WTC11 (cell line): ENCODE data around the gene ELOVL6. TPM values are rescaled to one million over a fixed set of nuclear protein-coding genes. Genes with fewer than 3 reads are reported as not detected.

Experiments used
- ATAC-seq: fragments of 200-7000 bp; cut with Tn5 transposase; 2 replicates; pipeline ENCODE4 v1.10.0; 2021; ENCODE audit warnings: mild to moderate bottlenecking, moderate library complexity
- CTCF ChIA-PET: fragments of 300-600 bp; sonication (Branson Sonifier 250); formaldehyde crosslinking; loops from one replicate; lab custom pipeline; 2021; ENCODE audit warnings: antibody characterized with exemption; lab: Charles Lee
- POLR2A ChIA-PET: fragments of 350-600 bp; sonication (Branson Sonifier 250); formaldehyde crosslinking; loops from one replicate; lab custom pipeline; 2021; ENCODE audit warnings: antibody characterized with exemption; lab: Charles Lee
- DNase-seq: peaks from one replicate; pipeline ENCODE4 v3.0.0; 2021; ENCODE audit warnings: low spot score
- H3K27ac Mint-ChIP-seq: 2 replicates; pipeline ENCODE4 v1.8.0; 2021; ENCODE audit warnings: mixed read lengths
- H3K27me3 Mint-ChIP-seq: 2 replicates; pipeline ENCODE4 v1.8.0; 2021; ENCODE audit warnings: low read depth, mild to moderate bottlenecking, moderate library complexity, mixed read lengths
- H3K36me3 Mint-ChIP-seq: 2 replicates; pipeline ENCODE4 v1.8.0; 2021; ENCODE audit warnings: mixed read lengths
- H3K4me1 Mint-ChIP-seq: 2 replicates; pipeline ENCODE4 v1.8.0; 2022; ENCODE audit warnings: mixed read lengths
- H3K4me3 Mint-ChIP-seq: 2 replicates; pipeline ENCODE4 v1.8.0; 2021; ENCODE audit warnings: mild to moderate bottlenecking, moderate library complexity, mixed read lengths
- H3K9me3 Mint-ChIP-seq: 2 replicates; pipeline ENCODE4 v1.8.0; 2021; ENCODE audit warnings: mixed read lengths
- CREM ChIP-seq: sonication (generic); formaldehyde crosslinking; IDR thresholded peaks from 2 replicates; pipeline ENCODE4 v1.8.1; 2022; ENCODE audit warnings: mild to moderate bottlenecking, missing genetic modification reagents, moderate library complexity
- ELF4 ChIP-seq: sonication (generic); formaldehyde crosslinking; IDR thresholded peaks from 2 replicates; pipeline ENCODE4 v1.8.1; 2022; ENCODE audit warnings: low read depth, mild to moderate bottlenecking, moderate library complexity, missing genetic modification reagents
- EMX1 ChIP-seq: fragments of 250-450 bp; sonication (Bioruptor Pico); IDR thresholded peaks from 2 replicates; pipeline ENCODE4 v1.8.0; 2021; ENCODE audit warnings: mild to moderate bottlenecking
- ERG ChIP-seq: fragments of 250-450 bp; sonication (Bioruptor Pico); IDR thresholded peaks from 2 replicates; pipeline ENCODE4 v1.8.0; 2021; ENCODE audit warnings: mild to moderate bottlenecking
- ETV6 ChIP-seq: sonication (generic); formaldehyde crosslinking; IDR thresholded peaks from 2 replicates; pipeline ENCODE4 v1.8.1; 2022; ENCODE audit warnings: mild to moderate bottlenecking, missing genetic modification reagents
- GTF2I ChIP-seq: fragments of 250-450 bp; sonication (Bioruptor Pico); conservative IDR thresholded peaks from 2 replicates; pipeline ENCODE4 v1.4.0; 2021; ENCODE audit warnings: mild to moderate bottlenecking
- KAT7 ChIP-seq: sonication (generic); formaldehyde crosslinking; IDR thresholded peaks from 2 replicates; pipeline ENCODE4 v1.8.1; 2023; ENCODE audit warnings: missing genetic modification reagents, mild to moderate bottlenecking, borderline replicate concordance
- MXD4 ChIP-seq: fragments of 250-450 bp; sonication (Bioruptor Pico); IDR thresholded peaks from 2 replicates; pipeline ENCODE4 v1.8.0; 2021; ENCODE audit warnings: mild to moderate bottlenecking, moderate library complexity, borderline replicate concordance
- NFYB ChIP-seq: sonication (generic); formaldehyde crosslinking; conservative IDR thresholded peaks from 2 replicates; pipeline ENCODE4 v1.8.0; 2022; ENCODE audit warnings: low read depth, missing genetic modification reagents
- NR1H2 ChIP-seq: sonication (generic); formaldehyde crosslinking; IDR thresholded peaks from 2 replicates; pipeline ENCODE4 v1.9.0; 2021; ENCODE audit warnings: mild to moderate bottlenecking, moderate library complexity, missing genetic modification reagents
- SMAD4 ChIP-seq: sonication (generic); formaldehyde crosslinking; IDR thresholded peaks from 2 replicates; pipeline ENCODE4 v1.8.0; 2022; ENCODE audit warnings: mild to moderate bottlenecking, missing genetic modification reagents
- SOX15 ChIP-seq: fragments of 250-450 bp; sonication (Bioruptor Pico); IDR thresholded peaks from 2 replicates; pipeline ENCODE4 v1.9.0; 2021; ENCODE audit warnings: mild to moderate bottlenecking
- TP53 ChIP-seq: sonication (generic); formaldehyde crosslinking; IDR thresholded peaks from 2 replicates; pipeline ENCODE4 v1.8.1; 2023; ENCODE audit warnings: mild to moderate bottlenecking, missing genetic modification reagents
- ZNF423 ChIP-seq: fragments of 250-450 bp; sonication (Bioruptor Pico); IDR thresholded peaks from 2 replicates; pipeline ENCODE4 v2.1.2; 2022; ENCODE audit warnings: mild to moderate bottlenecking, moderate library complexity
- ZNF425 ChIP-seq: fragments of 250-450 bp; sonication (Bioruptor Pico); conservative IDR thresholded peaks from 2 replicates; pipeline ENCODE4 v1.9.0; 2021; ENCODE audit warnings: mild to moderate bottlenecking
- ZNF671 ChIP-seq: fragments of 250-450 bp; sonication (Bioruptor Pico); IDR thresholded peaks from 2 replicates; pipeline ENCODE4 v1.8.0; 2021; ENCODE audit warnings: mild to moderate bottlenecking
- total RNA-seq: library from RNA; stranded (reverse); gene quantifications from 3 replicates; pipeline ENCODE4 v1.2.3, GENCODE V29; 2021
- TF ChIP-seq, protein P1 (sequence below): fragments of 200-600 bp; IDR thresholded peaks from 2 replicates; pipeline ENCODE4 v1.8.0; 2022; ENCODE audit warnings: antibody characterized with exemption
- TF ChIP-seq, protein P2 (sequence below): sonication (generic); formaldehyde crosslinking; IDR thresholded peaks from 2 replicates; pipeline ENCODE4 v1.8.1; 2022; ENCODE audit warnings: low read depth, mild to moderate bottlenecking, moderate library complexity, missing genetic modification reagents, borderline replicate concordance
- TF ChIP-seq, protein P3 (sequence below): sonication (generic); formaldehyde crosslinking; conservative IDR thresholded peaks from 2 replicates; pipeline ENCODE4 v1.8.1; 2023; ENCODE audit warnings: mild to moderate bottlenecking, low read depth, missing genetic modification reagents, moderate library complexity
- TF ChIP-seq, protein P4 (sequence below): fragments of 250-450 bp; sonication (Bioruptor Pico); IDR thresholded peaks from 2 replicates; pipeline ENCODE4 v1.9.0; 2021; ENCODE audit warnings: moderate library complexity, mild to moderate bottlenecking, inconsistent platforms, borderline replicate concordance

ELOVL6 gene
- total RNA-seq, 1 experiment from 2014 or later = 87.4 TPM

- TF ChIP-seq MXD4 (CRISPR knock-in tag) (no peak), ETV6 (CRISPR knock-in tag) (no peak), KAT7 (CRISPR knock-in tag) (no peak), EMX1 (CRISPR knock-in tag) (no peak)
- TF ChIP-seq, all 79 proteins: peak for 0
Measured at GRCh38 chr4:110055158-110055768, 143.2 kb downstream of the ELOVL6 start (continued).

GRCh38 chr4:110049951-110050925 is 148.2 kb downstream of the ELOVL6 start:
- ChIA-PET CTCF (interaction anchor here (0.6 to 1.9 kb wide), 14 partner anchors 9 to 292 kb away, joined by 3 to 5 read pairs (median 4); partner anchors contain the start of gene ELOVL6), POLR2A (no interaction called here)
- DNase-seq = peak; percentile 59
- no peaks in the 10 kb centered on the region for H3K9me3 Mint-ChIP-seq
- peak; percentile 69 for ATAC-seq
- peaks cover 28% of the 10 kb centered on the region for H3K36me3 Mint-ChIP-seq
- no peak overlapping the region for H3K4me3 Mint-ChIP-seq
- TF ChIP-seq SMAD4 = no peak
- TF ChIP-seq, protein P1, sequence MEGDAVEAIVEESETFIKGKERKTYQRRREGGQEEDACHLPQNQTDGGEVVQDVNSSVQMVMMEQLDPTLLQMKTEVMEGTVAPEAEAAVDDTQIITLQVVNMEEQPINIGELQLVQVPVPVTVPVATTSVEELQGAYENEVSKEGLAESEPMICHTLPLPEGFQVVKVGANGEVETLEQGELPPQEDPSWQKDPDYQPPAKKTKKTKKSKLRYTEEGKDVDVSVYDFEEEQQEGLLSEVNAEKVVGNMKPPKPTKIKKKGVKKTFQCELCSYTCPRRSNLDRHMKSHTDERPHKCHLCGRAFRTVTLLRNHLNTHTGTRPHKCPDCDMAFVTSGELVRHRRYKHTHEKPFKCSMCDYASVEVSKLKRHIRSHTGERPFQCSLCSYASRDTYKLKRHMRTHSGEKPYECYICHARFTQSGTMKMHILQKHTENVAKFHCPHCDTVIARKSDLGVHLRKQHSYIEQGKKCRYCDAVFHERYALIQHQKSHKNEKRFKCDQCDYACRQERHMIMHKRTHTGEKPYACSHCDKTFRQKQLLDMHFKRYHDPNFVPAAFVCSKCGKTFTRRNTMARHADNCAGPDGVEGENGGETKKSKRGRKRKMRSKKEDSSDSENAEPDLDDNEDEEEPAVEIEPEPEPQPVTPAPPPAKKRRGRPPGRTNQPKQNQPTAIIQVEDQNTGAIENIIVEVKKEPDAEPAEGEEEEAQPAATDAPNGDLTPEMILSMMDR = peak; percentile 74
- no peaks in the 10 kb centered on the region for H3K27me3 Mint-ChIP-seq
- no peaks in the 10 kb centered on the region for H3K4me1 Mint-ChIP-seq
- H3K27ac Mint-ChIP-seq = no peak overlapping the region

- H3K27me3 Mint-ChIP-seq = no peaks in the 10 kb centered on the region
- H3K36me3 Mint-ChIP-seq = peaks cover 21% of the 10 kb centered on the region
- no peak for DNase-seq
- H3K9me3 Mint-ChIP-seq = no peaks in the 10 kb centered on the region
- no peak overlapping the region for H3K4me3 Mint-ChIP-seq
- ChIA-PET CTCF (interaction anchor here (1.0 kb wide), 1 partner anchor 269 kb away, joined by 3 read pairs; no protein-coding TSS in a partner anchor), POLR2A (no interaction called here)
- H3K4me1 Mint-ChIP-seq = 0 out of 2 replicates have a peak, but pooled peaks cover 8% of the 10 kb centered on the region
- ATAC-seq = no peak
- peak overlapping the region; percentile 71 for H3K27ac Mint-ChIP-seq
- TF ChIP-seq ERG (CRISPR knock-in tag) (no peak), TP53 (CRISPR knock-in tag) (no peak), CREM (no peak), SOX15 (CRISPR knock-in tag) (no peak), GTF2I (CRISPR knock-in tag) (no peak), ZNF671 (CRISPR knock-in tag) (no peak), ZNF425 (CRISPR knock-in tag) (no peak), ELF4 (CRISPR knock-in tag) (no peak), ZNF423 (CRISPR knock-in tag) (no peak), NFYB (CRISPR knock-in tag) (no peak), NR1H2 (CRISPR knock-in tag) (no peak)
- TF ChIP-seq, protein P2, sequence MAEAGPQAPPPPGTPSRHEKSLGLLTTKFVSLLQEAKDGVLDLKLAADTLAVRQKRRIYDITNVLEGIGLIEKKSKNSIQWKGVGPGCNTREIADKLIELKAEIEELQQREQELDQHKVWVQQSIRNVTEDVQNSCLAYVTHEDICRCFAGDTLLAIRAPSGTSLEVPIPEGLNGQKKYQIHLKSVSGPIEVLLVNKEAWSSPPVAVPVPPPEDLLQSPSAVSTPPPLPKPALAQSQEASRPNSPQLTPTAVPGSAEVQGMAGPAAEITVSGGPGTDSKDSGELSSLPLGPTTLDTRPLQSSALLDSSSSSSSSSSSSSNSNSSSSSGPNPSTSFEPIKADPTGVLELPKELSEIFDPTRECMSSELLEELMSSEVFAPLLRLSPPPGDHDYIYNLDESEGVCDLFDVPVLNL = no peak
- TF ChIP-seq, protein P3, sequence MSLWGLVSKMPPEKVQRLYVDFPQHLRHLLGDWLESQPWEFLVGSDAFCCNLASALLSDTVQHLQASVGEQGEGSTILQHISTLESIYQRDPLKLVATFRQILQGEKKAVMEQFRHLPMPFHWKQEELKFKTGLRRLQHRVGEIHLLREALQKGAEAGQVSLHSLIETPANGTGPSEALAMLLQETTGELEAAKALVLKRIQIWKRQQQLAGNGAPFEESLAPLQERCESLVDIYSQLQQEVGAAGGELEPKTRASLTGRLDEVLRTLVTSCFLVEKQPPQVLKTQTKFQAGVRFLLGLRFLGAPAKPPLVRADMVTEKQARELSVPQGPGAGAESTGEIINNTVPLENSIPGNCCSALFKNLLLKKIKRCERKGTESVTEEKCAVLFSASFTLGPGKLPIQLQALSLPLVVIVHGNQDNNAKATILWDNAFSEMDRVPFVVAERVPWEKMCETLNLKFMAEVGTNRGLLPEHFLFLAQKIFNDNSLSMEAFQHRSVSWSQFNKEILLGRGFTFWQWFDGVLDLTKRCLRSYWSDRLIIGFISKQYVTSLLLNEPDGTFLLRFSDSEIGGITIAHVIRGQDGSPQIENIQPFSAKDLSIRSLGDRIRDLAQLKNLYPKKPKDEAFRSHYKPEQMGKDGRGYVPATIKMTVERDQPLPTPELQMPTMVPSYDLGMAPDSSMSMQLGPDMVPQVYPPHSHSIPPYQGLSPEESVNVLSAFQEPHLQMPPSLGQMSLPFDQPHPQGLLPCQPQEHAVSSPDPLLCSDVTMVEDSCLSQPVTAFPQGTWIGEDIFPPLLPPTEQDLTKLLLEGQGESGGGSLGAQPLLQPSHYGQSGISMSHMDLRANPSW (CRISPR knock-in tag) = no peak
- TF ChIP-seq, protein P4, sequence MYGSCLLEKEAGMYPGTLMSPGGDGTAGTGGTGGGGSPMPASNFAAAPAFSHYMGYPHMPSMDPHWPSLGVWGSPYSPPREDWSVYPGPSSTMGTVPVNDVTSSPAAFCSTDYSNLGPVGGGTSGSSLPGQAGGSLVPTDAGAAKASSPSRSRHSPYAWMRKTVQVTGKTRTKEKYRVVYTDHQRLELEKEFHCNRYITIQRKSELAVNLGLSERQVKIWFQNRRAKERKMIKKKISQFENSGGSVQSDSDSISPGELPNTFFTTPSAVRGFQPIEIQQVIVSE = no peak
Measured at GRCh38 chr4:110046588-110047049, 151.8 kb downstream of the ELOVL6 start.
